GM12864 (cell line): Measurements from ENCODE around the gene CADM1.

ENCODE experiments used
- DNase-seq: peaks from one replicate; pipeline ENCODE4 v3.0.0-alpha.2; 2011; ENCODE audit warnings: low read depth
- H3K4me3 ChIP-seq: 2 replicates; pipeline ENCODE4 v1.5.1; 2011; ENCODE audit warnings: mild to moderate bottlenecking, low read depth, low read length, control low read depth
- TF ChIP-seq, protein P1 (sequence below): IDR thresholded peaks from 2 replicates; pipeline ENCODE4 v1.5.1; 2011; ENCODE audit warnings: low read depth, mild to moderate bottlenecking, moderate library complexity, low read length, control low read depth, inconsistent platforms; ENCODE audit errors: missing control alignments

The CADM1 gene

DNA sequence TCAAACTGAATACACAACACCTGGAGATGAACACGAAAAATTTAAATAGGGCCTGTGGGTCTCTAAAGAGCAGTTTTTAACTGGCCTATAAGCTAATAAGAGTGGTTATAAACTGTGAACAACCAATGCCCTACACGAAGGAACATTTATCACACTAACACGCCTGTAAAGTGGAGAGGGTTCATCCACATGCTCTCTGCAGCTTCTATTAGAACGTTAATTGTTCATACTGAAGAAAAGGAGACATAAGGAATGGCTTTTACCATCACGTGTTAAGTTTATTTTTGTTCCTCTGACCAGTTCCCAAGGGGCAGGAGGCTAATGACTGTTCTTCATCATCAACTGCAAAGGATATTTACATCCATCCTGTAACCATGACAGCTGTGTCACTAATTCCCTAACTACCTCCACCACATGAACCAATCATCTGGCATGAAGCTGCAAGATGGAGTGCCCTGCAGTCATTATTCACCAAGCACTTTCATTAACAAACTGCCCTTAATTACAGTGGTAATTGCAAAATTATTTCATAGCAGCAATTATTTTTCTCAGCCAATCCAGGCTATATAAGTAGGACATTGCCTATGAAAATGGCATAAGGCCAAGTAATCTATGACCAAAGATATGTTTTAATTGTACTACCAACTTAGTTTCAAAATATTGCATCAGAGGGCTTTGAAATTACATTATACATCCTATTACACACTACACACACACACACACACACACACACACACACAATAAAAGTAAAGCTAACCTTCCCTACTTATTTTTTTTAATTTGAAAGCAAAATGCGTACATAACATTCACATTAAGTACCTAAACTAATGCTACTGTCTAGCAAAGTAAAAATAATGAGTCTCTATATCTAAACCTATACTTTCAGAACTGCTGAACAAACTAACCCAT lies 186.7 kb downstream of the CADM1 start:
- no peak for DNase-seq

DNA sequence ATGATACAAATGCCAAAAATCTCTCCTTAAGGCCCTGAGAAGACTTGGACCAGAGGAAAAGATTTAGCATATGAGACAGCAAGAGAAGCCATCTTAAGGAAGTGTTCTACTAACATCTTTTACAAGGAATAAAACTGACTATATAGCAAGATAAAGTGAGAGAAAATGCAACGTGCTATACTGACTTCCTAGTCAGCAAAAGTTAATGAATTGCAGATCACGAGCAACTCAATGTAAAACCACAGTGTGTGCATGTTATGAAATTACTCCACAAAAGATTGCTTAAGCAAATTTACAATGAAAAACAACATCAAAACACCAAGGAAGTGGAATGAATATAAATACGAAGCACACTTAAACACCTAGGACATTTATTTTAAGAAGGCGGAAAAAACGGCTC lies 187.5 kb downstream of the CADM1 start:
- TF ChIP-seq, protein P1, sequence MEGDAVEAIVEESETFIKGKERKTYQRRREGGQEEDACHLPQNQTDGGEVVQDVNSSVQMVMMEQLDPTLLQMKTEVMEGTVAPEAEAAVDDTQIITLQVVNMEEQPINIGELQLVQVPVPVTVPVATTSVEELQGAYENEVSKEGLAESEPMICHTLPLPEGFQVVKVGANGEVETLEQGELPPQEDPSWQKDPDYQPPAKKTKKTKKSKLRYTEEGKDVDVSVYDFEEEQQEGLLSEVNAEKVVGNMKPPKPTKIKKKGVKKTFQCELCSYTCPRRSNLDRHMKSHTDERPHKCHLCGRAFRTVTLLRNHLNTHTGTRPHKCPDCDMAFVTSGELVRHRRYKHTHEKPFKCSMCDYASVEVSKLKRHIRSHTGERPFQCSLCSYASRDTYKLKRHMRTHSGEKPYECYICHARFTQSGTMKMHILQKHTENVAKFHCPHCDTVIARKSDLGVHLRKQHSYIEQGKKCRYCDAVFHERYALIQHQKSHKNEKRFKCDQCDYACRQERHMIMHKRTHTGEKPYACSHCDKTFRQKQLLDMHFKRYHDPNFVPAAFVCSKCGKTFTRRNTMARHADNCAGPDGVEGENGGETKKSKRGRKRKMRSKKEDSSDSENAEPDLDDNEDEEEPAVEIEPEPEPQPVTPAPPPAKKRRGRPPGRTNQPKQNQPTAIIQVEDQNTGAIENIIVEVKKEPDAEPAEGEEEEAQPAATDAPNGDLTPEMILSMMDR = no peak
- no peak for DNase-seq

More for the DNA sequence above, 186.7 kb downstream of the CADM1 start:
- H3K4me3 ChIP-seq = no peak overlapping the region
- TF ChIP-seq, protein P1 = no peak

DNA sequence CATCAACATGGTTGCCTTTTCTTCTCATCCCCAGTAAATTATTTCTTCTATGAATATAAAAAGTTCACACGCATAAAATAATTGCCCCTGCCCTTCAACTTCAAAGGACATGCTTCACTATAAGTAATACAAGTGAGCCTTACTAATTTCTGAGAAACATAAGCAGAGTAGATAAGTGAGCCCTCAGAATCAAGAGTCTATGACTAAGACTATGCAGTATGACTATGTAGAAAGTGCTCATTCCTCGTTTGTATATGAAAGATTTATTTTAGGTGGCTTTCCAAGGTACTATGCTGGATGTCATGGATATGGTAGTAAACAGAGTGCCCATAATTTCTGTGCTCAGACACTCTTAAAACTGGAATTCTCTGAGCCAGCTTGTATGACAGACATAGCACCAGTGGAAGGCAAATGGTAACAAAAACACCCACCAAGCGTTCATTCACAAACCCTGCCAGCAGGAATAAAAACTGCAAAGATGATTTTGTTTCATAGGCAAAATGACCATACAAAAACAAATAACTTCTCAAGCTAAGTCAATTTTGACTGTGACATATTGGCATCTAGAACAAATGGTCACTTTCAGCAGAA lies 189.8 kb downstream of the CADM1 start:
- H3K4me3 ChIP-seq = no peak overlapping the region
- DNase-seq = no peak
- TF ChIP-seq, protein P1 = no peak

More for the DNA sequence above, 187.5 kb downstream of the CADM1 start:
- H3K4me3 ChIP-seq = no peak overlapping the region

DNA sequence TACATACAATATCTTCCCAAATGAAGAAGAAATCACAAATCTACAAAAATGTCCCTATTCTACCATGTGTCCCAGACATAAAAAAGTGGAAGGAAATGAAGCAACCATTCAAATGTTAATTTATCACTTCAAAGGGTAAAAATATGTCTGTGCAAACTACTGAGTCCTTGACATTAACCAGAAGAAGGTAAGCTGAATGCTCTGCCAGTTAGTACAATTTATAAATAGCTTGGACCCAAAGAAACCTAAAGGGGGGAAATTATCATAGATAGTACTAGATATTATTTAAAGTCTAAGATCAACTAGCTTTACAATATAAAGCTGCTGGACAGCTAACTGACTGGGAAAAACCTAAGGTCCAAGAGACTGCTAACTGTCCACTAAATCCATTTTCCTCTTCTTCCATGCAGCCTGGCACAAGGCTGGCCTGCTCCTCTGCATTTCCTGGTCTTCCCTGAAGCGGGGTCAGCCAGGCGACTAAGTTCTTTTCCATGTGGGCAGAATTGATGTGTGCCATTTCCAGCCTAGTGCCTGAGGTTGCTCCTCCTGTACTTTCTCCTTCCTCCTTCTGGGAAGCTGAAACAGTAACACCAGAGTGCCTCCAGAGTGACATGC lies 190.9 kb downstream of the CADM1 start:
- TF ChIP-seq, protein P1 = no peak
- DNase-seq = no peak
- no peak overlapping the region for H3K4me3 ChIP-seq

DNA sequence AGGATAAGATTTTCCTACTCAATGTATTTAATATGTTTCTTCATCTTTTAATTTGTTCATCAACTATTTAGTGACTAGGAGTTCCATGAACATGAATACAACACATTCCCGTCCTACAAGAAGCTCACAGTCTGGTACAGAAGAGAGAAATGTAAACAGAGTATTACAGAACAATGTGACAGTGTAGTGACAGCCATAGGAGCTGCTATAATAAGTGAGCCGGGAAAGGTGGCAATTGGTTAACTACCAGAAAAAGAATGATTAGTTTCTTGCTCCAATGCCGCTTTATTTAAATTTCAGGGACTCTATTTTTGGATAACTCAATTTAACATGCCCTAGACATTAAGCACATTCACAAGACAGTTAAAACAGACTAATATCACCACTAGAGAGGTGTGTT lies 192.3 kb downstream of the CADM1 start:
- DNase-seq = no peak
- TF ChIP-seq, protein P1 = no peak
- no peak overlapping the region for H3K4me3 ChIP-seq

DNA sequence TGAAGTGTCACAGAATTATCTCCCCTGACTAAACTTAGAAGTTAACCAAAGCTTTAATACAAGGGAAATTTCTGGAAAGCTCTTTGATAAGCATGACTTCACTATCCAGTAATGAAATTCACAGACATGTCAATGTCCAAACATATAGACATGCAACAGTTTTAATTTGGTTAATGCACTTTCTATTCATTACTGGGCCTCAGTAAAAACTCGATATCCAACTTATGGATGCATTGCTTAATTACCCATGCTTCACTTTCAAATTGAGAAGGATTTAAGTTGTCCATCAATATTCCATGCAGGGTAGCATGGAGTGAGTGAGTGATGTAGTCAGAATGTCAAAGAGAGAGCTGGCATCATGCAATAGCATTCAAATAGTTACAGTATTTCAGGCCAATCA lies 197.5 kb downstream of the CADM1 start:
- TF ChIP-seq, protein P1 = no peak
- H3K4me3 ChIP-seq = no peak overlapping the region
- no peak for DNase-seq
